Neural cell (in vitro differentiated cells): Measurements from ENCODE around the gene CXorf65. TPM values are rescaled to one million over a fixed set of nuclear protein-coding genes. Genes with fewer than 3 reads are reported as not detected.

Source experiments
- H2AFZ ChIP-seq: fragments of 200-600, 300-800 bp; sonication (generic), shearing (Covaris generic); 2 replicates; pipeline ENCODE4 v1.6.0; 2014; ENCODE audit warnings: low read depth, mild to moderate bottlenecking, antibody characterized with exemption, low read length, moderate library complexity
- H3F3A ChIP-seq: fragments of 200-600 bp; shearing (Covaris generic); 2 replicates; pipeline ENCODE4 v1.6.1; 2016; ENCODE audit warnings: mild to moderate bottlenecking, moderate library complexity, mixed read lengths, antibody characterized with exemption, low read length; ENCODE audit not compliant: insufficient read depth, poor library complexity, severe bottlenecking
- H3K27ac ChIP-seq: fragments of 200-600, 300-800 bp; sonication (generic), shearing (Covaris generic); 2 replicates; pipeline ENCODE4 v1.5.1; 2014; ENCODE audit warnings: mild to moderate bottlenecking, low read length, moderate library complexity
- H3K27me3 ChIP-seq: fragments of 300-800, 200-600 bp; sonication (generic), shearing (Covaris generic); 2 replicates; pipeline ENCODE4 v1.6.0; 2014; ENCODE audit warnings: mild to moderate bottlenecking, low read depth, low read length, moderate library complexity; ENCODE audit not compliant: insufficient read depth
- H3K36me3 ChIP-seq: fragments of 300-800, 200-600 bp; sonication (generic), shearing (Covaris generic); 2 replicates; pipeline ENCODE4 v1.5.1; 2014; ENCODE audit warnings: mild to moderate bottlenecking, antibody characterized with exemption, low read length, moderate library complexity; ENCODE audit not compliant: insufficient read depth
- H3K4me2 ChIP-seq: fragments of 300-800, 200-600 bp; sonication (generic), shearing (Covaris generic); 2 replicates; pipeline ENCODE4 v1.6.0; 2014; ENCODE audit warnings: mild to moderate bottlenecking, low read length
- H3K4me3 ChIP-seq: fragments of 300-800, 200-600 bp; sonication (generic), shearing (Covaris generic); 2 replicates; pipeline ENCODE4 v1.5.1; 2014; ENCODE audit warnings: mild to moderate bottlenecking, low read length, moderate library complexity
- H3K79me2 ChIP-seq: fragments of 200-600 bp; shearing (Covaris generic); replicated peaks from 2 replicates; pipeline ENCODE4 v1.6.0; 2014; ENCODE audit warnings: mild to moderate bottlenecking, low read length, moderate library complexity; ENCODE audit not compliant: insufficient read depth
- H3K9ac ChIP-seq: fragments of 300-800, 200-600 bp; sonication (generic), shearing (Covaris generic); 2 replicates; pipeline ENCODE4 v1.6.1; 2016; ENCODE audit warnings: mild to moderate bottlenecking, low read length, mixed read lengths
- H3K9me2 ChIP-seq: fragments of 200-600 bp; shearing (Covaris generic); 2 replicates; pipeline ENCODE4 v1.6.1; 2016; ENCODE audit warnings: mild to moderate bottlenecking, low read length, mixed read lengths; ENCODE audit not compliant: insufficient read depth
- H3K9me3 ChIP-seq: fragments of 200-600, 300-800 bp; sonication (generic), shearing (Covaris generic); 2 replicates; pipeline ENCODE4 v1.6.1; 2016; ENCODE audit warnings: mild to moderate bottlenecking, mixed run types, low read length, moderate library complexity, mixed read lengths
- H4K20me1 ChIP-seq: fragments of 200-600 bp; shearing (Covaris generic); 2 replicates; pipeline ENCODE4 v1.6.1; 2016; ENCODE audit warnings: mild to moderate bottlenecking, mixed run types; ENCODE audit not compliant: insufficient read depth
- CTCF ChIP-seq: fragments of 450-650 bp; IDR thresholded peaks from 2 replicates; pipeline ENCODE4 v1.5.1; 2014; ENCODE audit warnings: antibody characterized with exemption, mild to moderate bottlenecking, moderate library complexity; ENCODE audit not compliant: poor library complexity, severe bottlenecking
- EP300 ChIP-seq: fragments of 450-650 bp; conservative IDR thresholded peaks from 2 replicates; pipeline ENCODE4 v1.6.1; 2014; ENCODE audit warnings: antibody characterized with exemption, mild to moderate bottlenecking, moderate library complexity; ENCODE audit not compliant: poor library complexity, severe bottlenecking
- EZH2 ChIP-seq: fragments of 200-600, 300-800 bp; shearing (Covaris generic), sonication (generic); IDR thresholded peaks from 2 replicates; pipeline ENCODE4 v1.6.1; 2014; ENCODE audit warnings: antibody characterized with exemption, low read length, borderline replicate concordance, mild to moderate bottlenecking; ENCODE audit not compliant: insufficient read depth, poor library complexity, severe bottlenecking
- MXI1 ChIP-seq: fragments of 450-650 bp; conservative IDR thresholded peaks from 2 replicates; pipeline ENCODE4 v1.6.1; 2014; ENCODE audit warnings: antibody characterized with exemption, mild to moderate bottlenecking; ENCODE audit not compliant: poor library complexity, severe bottlenecking
- POLR2AphosphoS5 ChIP-seq: IDR thresholded peaks from 2 replicates; pipeline ENCODE4 v1.6.1; 2012
- RAD21 ChIP-seq: fragments of 450-650 bp; conservative IDR thresholded peaks from 2 replicates; pipeline ENCODE4 v1.6.1; 2014; ENCODE audit warnings: antibody characterized with exemption, mild to moderate bottlenecking, moderate library complexity
- REST ChIP-seq: IDR thresholded peaks from 2 replicates; pipeline ENCODE4 v1.6.1; 2012; ENCODE audit warnings: borderline replicate concordance
- SMC3 ChIP-seq: fragments of 450-650 bp; conservative IDR thresholded peaks from 2 replicates; pipeline ENCODE4 v1.6.1; 2014; ENCODE audit warnings: antibody characterized with exemption, mild to moderate bottlenecking, moderate library complexity; ENCODE audit not compliant: poor library complexity
- TAF1 ChIP-seq: IDR thresholded peaks from 2 replicates; pipeline ENCODE4 v1.6.1; 2012; ENCODE audit warnings: low read depth
- polyA plus RNA-seq: library from polyadenylated mRNA; depleted of rRNA; stranded (reverse); fragments of >200 nt; gene quantifications from 2 replicates; pipeline ENCODE4 v1.2.3, GENCODE V29; 2014

CXorf65 gene
- polyA plus RNA-seq, 1 donor from 2014 or later: not detected

- Histone ChIP-seq H3K9me3 (no peaks in the 10 kb centered on the region), H3K4me3 (no peak overlapping the region), H3K9me2 (no peaks in the 10 kb centered on the region), H3K27ac (no peak overlapping the region), H2AFZ (no peak overlapping the region), H3K79me2 (no peaks in the 10 kb centered on the region), H3K27me3 (no peaks in the 10 kb centered on the region), H3K9ac (no peak overlapping the region), H3F3A (no peaks in the 10 kb centered on the region), H4K20me1 (no peaks in the 10 kb centered on the region), H3K36me3 (no peaks in the 10 kb centered on the region), H3K4me2 (no peak overlapping the region)
- TF ChIP-seq REST (no peak), EZH2 (no peak), POLR2AphosphoS5 (no peak), SMC3 (peak; percentile 83), TAF1 (no peak), RAD21 (peak; percentile 74), MXI1 (peak; percentile 31), CTCF (peak; percentile 76)
Measured at GRCh38 chrX:71128915-71129765, 22.6 kb upstream of the CXorf65 start.

- TF ChIP-seq REST (no peak), CTCF (no peak), EZH2 (no peak), TAF1 (no peak), MXI1 (no peak), SMC3 (no peak), EP300 (no peak), POLR2AphosphoS5 (no peak), RAD21 (no peak)
- H3K9me3 ChIP-seq: no peaks in the 10 kb centered on the region
- H4K20me1 ChIP-seq: no peaks in the 10 kb centered on the region
- no peak overlapping the region for H3K4me3 ChIP-seq
- no peak overlapping the region for H3K4me2 ChIP-seq
- no peaks in the 10 kb centered on the region for H3K36me3 ChIP-seq
- no peaks in the 10 kb centered on the region for H3F3A ChIP-seq
- H2AFZ ChIP-seq: no peak overlapping the region
- H3K79me2 ChIP-seq: no peaks in the 10 kb centered on the region
- no peak overlapping the region for H3K27ac ChIP-seq
- no peak overlapping the region for H3K9ac ChIP-seq
- H3K27me3 ChIP-seq: no peaks in the 10 kb centered on the region
- no peaks in the 10 kb centered on the region for H3K9me2 ChIP-seq
Measured at GRCh38 chrX:71128166-71128833, 21.8 kb upstream of the CXorf65 start.
